Measurements from ENCODE around the gene NRN1L. TPM values are rescaled to one million over a fixed set of nuclear protein-coding genes. Genes with fewer than 3 reads are reported as not detected.

Gene NRN1L
- total RNA-seq, result 0.22 TPM in 1 of 2 replicates, not detected in the other

GRCh38 chr16:67884684-67885083 lies at the start of gene NRN1L:
Gene NRN1L, plus strand, starts transcription at chr16:67884885. Its CDS starts 19 bp downstream, at chr16:67884904.

GRCh38 chr16:67841816-67842508 lies 42.7 kb upstream of the NRN1L start, which contains the start of gene THAP11:
Gene THAP11, plus strand, starts transcription at chr16:67842320. Its CDS starts 235 bp downstream, at chr16:67842555.

GRCh38 chr16:67846320-67847063 lies 38.2 kb upstream of the NRN1L start, which contains the start of gene NUTF2:
Gene NUTF2, plus strand, starts transcription at chr16:67846933. Its CDS starts 18,198 bp downstream, at chr16:67865131.

GRCh38 chr16:67847064-67847861 lies 37.4 kb upstream of the NRN1L start, which contains the start of gene CENPT:
Gene CENPT, minus strand, starts transcription at chr16:67847693. Its CDS starts 13,834 bp downstream, at chr16:67833859.

GRCh38 chr16:67872631-67873434 lies 11.9 kb upstream of the NRN1L start, which contains the start of gene EDC4:
Gene EDC4, plus strand, starts transcription at chr16:67873052. Its CDS starts 210 bp downstream, at chr16:67873262.

GRCh38 chr16:67892899-67893742 lies 8.4 kb downstream of the NRN1L start, which contains the start of gene PSKH1:
Gene PSKH1, plus strand, starts transcription at chr16:67893254. Its CDS starts 15,496 bp downstream, at chr16:67908750.

GRCh38 chr16:67931712-67932461 lies 47.2 kb downstream of the NRN1L start, which contains the start of gene CTRL:
Gene CTRL, minus strand, starts transcription at chr16:67931862. Its CDS starts 10 bp downstream, at chr16:67931852.

Other genes starting within 250 kb of the NRN1L start
- 0.17 and 0.33 TPM in 2 replicates for gene CARMIL2, start 239.7 kb upstream of the NRN1L start, total RNA-seq
- gene ACD, start 224.6 kb upstream of the NRN1L start, total RNA-seq, result 7.2 and 10.4 TPM in 2 replicates
- gene PARD6A, start 223.9 kb upstream of the NRN1L start, total RNA-seq, result 1.5 and 2.8 TPM in 2 replicates
- 10.7 and 11.7 TPM in 2 replicates for gene ENKD1, start 218.1 kb upstream of the NRN1L start, total RNA-seq
- 3.3 and 3.8 TPM in 2 replicates for gene C16orf86, start 218.1 kb upstream of the NRN1L start, total RNA-seq
- 63.6 and 72.4 TPM in 2 replicates for gene GFOD2, start 165.6 kb upstream of the NRN1L start, total RNA-seq
- 7.0 and 7.9 TPM in 2 replicates for gene RANBP10, start 78.3 kb upstream of the NRN1L start, total RNA-seq
- gene TSNAXIP1, start 78.0 kb upstream of the NRN1L start, total RNA-seq, result 0.26 and 0.76 TPM in 2 replicates
- gene THAP11, start 42.6 kb upstream of the NRN1L start, total RNA-seq, result 34.5 and 38.6 TPM in 2 replicates
- 161 and 190 TPM in 2 replicates for gene NUTF2, start 38.0 kb upstream of the NRN1L start, total RNA-seq
- gene CENPT, start 37.2 kb upstream of the NRN1L start, total RNA-seq, result 16.4 and 16.6 TPM in 2 replicates
- gene EDC4, start 11.8 kb upstream of the NRN1L start, total RNA-seq, result 43.3 and 46.4 TPM in 2 replicates
- 13.3 and 14.9 TPM in 2 replicates for gene PSKH1, start 8.4 kb downstream of the NRN1L start, total RNA-seq
- gene CTRL, start 47.0 kb downstream of the NRN1L start, total RNA-seq, result 0.26 and 0.33 TPM in 2 replicates
- gene PSMB10, start 52.0 kb downstream of the NRN1L start, total RNA-seq, result 70.5 and 98.4 TPM in 2 replicates
- gene LCAT, start 59.2 kb downstream of the NRN1L start, total RNA-seq, result 2.8 and 3.0 TPM in 2 replicates
- 55.5 and 80.1 TPM in 2 replicates for gene SLC12A4, start 83.8 kb downstream of the NRN1L start, total RNA-seq
- gene DPEP3, start 95.6 kb downstream of the NRN1L start, total RNA-seq, result 0.09 and 0.11 TPM in 2 replicates
- gene DPEP2, start 114.6 kb downstream of the NRN1L start, total RNA-seq, result 15.0 and 30.2 TPM in 2 replicates
- 0.09 and 0.11 TPM in 2 replicates for gene DPEP2NB, start 131.0 kb downstream of the NRN1L start, total RNA-seq
- gene DDX28, start 138.3 kb downstream of the NRN1L start, total RNA-seq, result 23.5 and 25.4 TPM in 2 replicates
- 20.9 and 23.5 TPM in 2 replicates for gene DUS2, start 138.4 kb downstream of the NRN1L start, total RNA-seq
- 19.5 and 29.1 TPM in 2 replicates for gene NFATC3, start 200.5 kb downstream of the NRN1L start, total RNA-seq